H1 (cell line): Measurements from ENCODE around the gene RPP14. TPM values are rescaled to one million over a fixed set of nuclear protein-coding genes. Genes with fewer than 3 reads are reported as not detected.

ENCODE experiments used
- CHD7 ChIP-seq: fragments of 300-600 bp; sonication (generic); IDR thresholded peaks from 2 replicates; pipeline ENCODE4 v1.7.1; 2012; ENCODE audit warnings: low read length, moderate library complexity, mild to moderate bottlenecking, inconsistent platforms; ENCODE audit not compliant: insufficient replicate concordance
- CREB1 ChIP-seq: IDR thresholded peaks from 2 replicates; pipeline ENCODE4 v1.6.1; 2012; ENCODE audit warnings: inconsistent platforms
- EGR1 ChIP-seq: IDR thresholded peaks from 2 replicates; pipeline ENCODE4 v1.6.1; 2011; ENCODE audit warnings: low read depth, low read length, borderline replicate concordance
- GABPA ChIP-seq: IDR thresholded peaks from 2 replicates; pipeline ENCODE4 v1.6.1; 2011; ENCODE audit warnings: mild to moderate bottlenecking, low read length, moderate library complexity, borderline replicate concordance; ENCODE audit not compliant: insufficient read depth
- GTF2F1 ChIP-seq: IDR thresholded peaks from 2 replicates; pipeline ENCODE4 v1.6.1; 2012; ENCODE audit warnings: low read depth, low read length, improper control_type of control experiment, borderline replicate concordance
- NRF1 ChIP-seq: IDR thresholded peaks from 2 replicates; pipeline ENCODE4 v1.6.1; 2011; ENCODE audit warnings: mild to moderate bottlenecking, low read depth, low read length, improper control_type of control experiment
- POU5F1 ChIP-seq: IDR thresholded peaks from 2 replicates; pipeline ENCODE4 v1.6.1; 2011; ENCODE audit warnings: low read depth, mild to moderate bottlenecking, low read length, moderate library complexity
- SP1 ChIP-seq: IDR thresholded peaks from 2 replicates; pipeline ENCODE4 v1.6.1; 2011; ENCODE audit warnings: low read depth, low read length
- SP2 ChIP-seq: IDR thresholded peaks from 2 replicates; pipeline ENCODE4 v1.6.1; 2012; ENCODE audit warnings: mild to moderate bottlenecking, low read length, inconsistent platforms
- TEAD4 ChIP-seq: IDR thresholded peaks from 2 replicates; pipeline ENCODE4 v1.6.1; 2012; ENCODE audit warnings: low read depth, low read length, inconsistent platforms, mixed read lengths
- polyA plus RNA-seq, 7 experiments: library from polyadenylated mRNA; depleted of rRNA in 3 of 7; stranded (reverse) in 5 of 7; unstranded in 2 of 7; fragments of >200 nt in 5 of 7; fragments of 200-250 nt in 2 of 7; gene quantifications; 1 replicate in 5 of 7; 2 replicates in 1 of 7; 4 replicates in 1 of 7; pipeline versions ENCODE4 v1.2.1 to v1.2.3, GENCODE V29; 2011 to 2013; ENCODE audit warnings: missing spikeins in 2 of 7, mixed read lengths in 2 of 7
- total RNA-seq: library from RNA; stranded (reverse); fragmentation: NEBNext Ultra II Directional; extraction: Animal tissue kit (Norgen Biotek cat#: 25700); gene quantifications from 2 replicates; pipeline ENCODE4 v1.2.1, GENCODE V29; 2021

RPP14 gene
- total and polyA plus RNA-seq, 2 of the 8 experiments (the other 6 are each of a cell fraction or from before 2014, with no cell fraction given) = 11.7 to 23.4 TPM

DNA sequence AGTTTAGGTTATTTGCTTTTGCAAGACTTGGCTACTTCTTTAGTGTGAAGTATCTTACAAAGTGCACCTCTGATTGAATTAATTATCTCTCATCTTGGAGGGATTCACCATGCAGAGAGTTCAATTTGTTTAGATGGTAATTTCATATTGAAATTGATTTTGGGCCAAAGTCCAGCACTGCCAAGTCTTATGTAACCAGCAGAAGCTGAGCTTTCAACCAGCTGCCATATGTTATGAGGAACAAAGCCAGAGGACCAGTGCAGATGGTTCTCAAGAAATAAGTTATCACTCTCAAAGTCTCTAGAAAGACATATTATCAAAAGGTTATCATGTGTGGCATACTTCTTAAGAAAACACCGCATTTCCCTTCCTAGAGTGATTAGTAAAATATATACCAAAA is 39.5 kb upstream of the RPP14 start (continued):
- TF ChIP-seq CHD7 = no peak
- no peak for TF ChIP-seq SP1
- no peak for TF ChIP-seq GABPA
- TF ChIP-seq GTF2F1 = no peak
- no peak for TF ChIP-seq POU5F1
- TF ChIP-seq TEAD4 = no peak
- TF ChIP-seq CREB1 = no peak
- no peak for TF ChIP-seq NRF1
- TF ChIP-seq SP2 = no peak
- TF ChIP-seq EGR1 = no peak
- TF ChIP-seq, all 59 proteins: peak for 0
